ENCODE measurements around the gene RHBDF2.

The RHBDF2 gene

GRCh38 chr17:76491271-76492122 is 9.7 kb downstream of the RHBDF2 start:
- H4K20me1 ChIP-seq (ENCODE audit: insufficient read depth, low read length) = no peaks in the 10 kb centered on the region
- no peak overlapping the region for H3K4me3 ChIP-seq (ENCODE audit: low read length)
- TF ChIP-seq EZH2 (optimal IDR thresholded peaks at IDR 0.05; ENCODE audit: low read depth, low read length) (no peak), EZH2phosphoT487 (IDR thresholded peaks at IDR 0.05; ENCODE audit: low read length) (no peak), CTCF (IDR thresholded peaks at IDR 0.05; ENCODE audit: low read length) (no peak)
- no peaks in the 10 kb centered on the region for H3K9me2 ChIP-seq (replicated peaks; ENCODE audit: insufficient read depth, low read length)
- H3K27ac ChIP-seq (ENCODE audit: low read length) = peak overlapping the region; percentile 83; the same call in 1 of the 2 replicates
- no peaks in the 10 kb centered on the region for H3K27me3 ChIP-seq (replicated peaks; ENCODE audit: insufficient read depth, low read length)
- H3K36me3 ChIP-seq (replicated peaks; ENCODE audit: insufficient read depth, low read length) = no peaks in the 10 kb centered on the region
- DNase-seq = no peak
- H3K4me2 ChIP-seq (ENCODE audit: low read depth, low read length) = no peak overlapping the region
- peaks cover 41% of the 10 kb centered on the region for H3K4me1 ChIP-seq (ENCODE audit: low read length)
- peaks cover 32% of the 10 kb centered on the region for H3K79me2 ChIP-seq (ENCODE audit: low read length)
- no peaks in the 10 kb centered on the region for H3K9me3 ChIP-seq (replicated peaks; ENCODE audit: insufficient read depth, low read length)
- H3K9ac ChIP-seq (ENCODE audit: low read length) = no peak overlapping the region
- H2AFZ ChIP-seq (ENCODE audit: low read length) = no peak overlapping the region
- H3F3A ChIP-seq (ENCODE audit: insufficient read depth, low read length) = peaks cover 27% of the 10 kb centered on the region

GRCh38 chr17:76490112-76490710 is 11.0 kb downstream of the RHBDF2 start:
- Histone ChIP-seq H3K79me2 (ENCODE audit: low read length) (peaks cover 19% of the 10 kb centered on the region), H3K36me3 (replicated peaks; ENCODE audit: insufficient read depth, low read length) (no peaks in the 10 kb centered on the region), H3K9me2 (replicated peaks; ENCODE audit: insufficient read depth, low read length) (no peaks in the 10 kb centered on the region), H3K27me3 (replicated peaks; ENCODE audit: insufficient read depth, low read length) (no peaks in the 10 kb centered on the region), H3F3A (ENCODE audit: insufficient read depth, low read length) (peaks cover 30% of the 10 kb centered on the region), H3K9me3 (replicated peaks; ENCODE audit: insufficient read depth, low read length) (no peaks in the 10 kb centered on the region), H3K4me2 (ENCODE audit: low read depth, low read length) (no peak overlapping the region), H2AFZ (ENCODE audit: low read length) (no peak overlapping the region), H3K4me1 (ENCODE audit: low read length) (peaks cover 43% of the 10 kb centered on the region), H3K9ac (ENCODE audit: low read length) (no peak overlapping the region), H3K4me3 (ENCODE audit: low read length) (no peak overlapping the region), H3K27ac (ENCODE audit: low read length) (no peak overlapping the region), H4K20me1 (ENCODE audit: insufficient read depth, low read length) (no peaks in the 10 kb centered on the region)
- DNase-seq = no peak
- no peak for TF ChIP-seq EZH2 (optimal IDR thresholded peaks at IDR 0.05; ENCODE audit: low read depth, low read length)
- TF ChIP-seq EZH2phosphoT487 (IDR thresholded peaks at IDR 0.05; ENCODE audit: low read length) = no peak
- TF ChIP-seq CTCF (IDR thresholded peaks at IDR 0.05; ENCODE audit: low read length) = no peak

GRCh38 chr17:76487451-76488192 is 13.6 kb downstream of the RHBDF2 start:
- no peaks in the 10 kb centered on the region for H3K27me3 ChIP-seq (replicated peaks; ENCODE audit: insufficient read depth, low read length)
- no peak for DNase-seq
- H3F3A ChIP-seq (ENCODE audit: insufficient read depth, low read length) = peaks cover 29% of the 10 kb centered on the region
- H3K4me2 ChIP-seq (ENCODE audit: low read depth, low read length) = no peak overlapping the region
- no peak overlapping the region for H3K9ac ChIP-seq (ENCODE audit: low read length)
- H4K20me1 ChIP-seq (ENCODE audit: insufficient read depth, low read length) = no peaks in the 10 kb centered on the region
- peaks cover 33% of the 10 kb centered on the region for H3K4me1 ChIP-seq (ENCODE audit: low read length)
- no peaks in the 10 kb centered on the region for H3K36me3 ChIP-seq (replicated peaks; ENCODE audit: insufficient read depth, low read length)
- no peaks in the 10 kb centered on the region for H3K9me2 ChIP-seq (replicated peaks; ENCODE audit: insufficient read depth, low read length)
- H3K27ac ChIP-seq (ENCODE audit: low read length) = no peak overlapping the region
- TF ChIP-seq CTCF (IDR thresholded peaks at IDR 0.05; ENCODE audit: low read length) (no peak), EZH2 (optimal IDR thresholded peaks at IDR 0.05; ENCODE audit: low read depth, low read length) (no peak), EZH2phosphoT487 (IDR thresholded peaks at IDR 0.05; ENCODE audit: low read length) (no peak)
- no peak overlapping the region for H3K4me3 ChIP-seq (ENCODE audit: low read length)
- peaks cover 8% of the 10 kb centered on the region for H3K79me2 ChIP-seq (ENCODE audit: low read length)
- H3K9me3 ChIP-seq (replicated peaks; ENCODE audit: insufficient read depth, low read length) = no peaks in the 10 kb centered on the region
- H2AFZ ChIP-seq (ENCODE audit: low read length) = no peak overlapping the region

Measured in MM.1S (cell line).